ENCODE data around the gene CD38.

- TF ChIP-seq CTCF (conservative IDR thresholded peaks at IDR 0.05 in 1 of 2, IDR thresholded peaks at IDR 0.05 in 1 of 2; ENCODE audit: low read depth in 1 of 2, low read length in 2 of 2), result no peak
- no peak for TF ChIP-seq EZH2 (IDR thresholded peaks at IDR 0.05; ENCODE audit: low read length, missing control alignments)
Observed at GRCh38 chr4:15875663-15876460, 97.7 kb downstream of the CD38 start.

Data from fibroblast of lung (primary cell).